Stimulated activated CD8-positive, alpha-beta memory T cell treated with anti-CD3 and anti-CD28 coated beads, Interleukin-4, amount 100 ng/mL, for 48 hours (primary cell): ENCODE data around the gene NALCN.

Experiments used
- DNase-seq: peaks from one replicate; pipeline ENCODE4 v3.0.0-alpha.2; 2020

The NALCN gene

GRCh38 chr13:101412076-101412475 is 4.2 kb downstream of the NALCN start:
- no peak for DNase-seq

GRCh38 chr13:101408992-101409656 is 7.2 kb downstream of the NALCN start:
- DNase-seq = no peak

GRCh38 chr13:101408154-101408553 is 8.2 kb downstream of the NALCN start:
- no peak for DNase-seq

- DNase-seq = no peak
These were observed 9.5 kb downstream of the NALCN start for GRCh38 chr13:101406791-101407190.

- DNase-seq = no peak
These were observed 15.1 kb downstream of the NALCN start for GRCh38 chr13:101401196-101401595.

- DNase-seq = no peak
These were observed 16.9 kb downstream of the NALCN start for GRCh38 chr13:101399365-101399764.

GRCh38 chr13:101398920-101399319 is 17.4 kb downstream of the NALCN start:
- no peak for DNase-seq

GRCh38 chr13:101398191-101398590 is 18.1 kb downstream of the NALCN start:
- DNase-seq = no peak

GRCh38 chr13:101397742-101398141 is 18.6 kb downstream of the NALCN start:
- no peak for DNase-seq

GRCh38 chr13:101394605-101395004 is 21.7 kb downstream of the NALCN start:
- no peak for DNase-seq

GRCh38 chr13:101393140-101393539 is 23.2 kb downstream of the NALCN start:
- DNase-seq = no peak

- DNase-seq = no peak
These were observed 25.8 kb downstream of the NALCN start for GRCh38 chr13:101390461-101390860.

GRCh38 chr13:101384929-101385328 is 31.4 kb downstream of the NALCN start:
- no peak for DNase-seq

- no peak for DNase-seq
These were observed 32.7 kb downstream of the NALCN start for GRCh38 chr13:101383595-101383994.

- no peak for DNase-seq
These were observed 33.6 kb downstream of the NALCN start for GRCh38 chr13:101382701-101383100.

GRCh38 chr13:101382086-101382485 is 34.2 kb downstream of the NALCN start:
- no peak for DNase-seq

GRCh38 chr13:101360525-101360924 is 55.8 kb downstream of the NALCN start:
- no peak for DNase-seq

- DNase-seq = no peak
These were observed 61.4 kb downstream of the NALCN start for GRCh38 chr13:101354895-101355294.

GRCh38 chr13:101346942-101347728 is 69.2 kb downstream of the NALCN start:
- no peak for DNase-seq

GRCh38 chr13:101346161-101346560 is 70.1 kb downstream of the NALCN start:
- DNase-seq = no peak

GRCh38 chr13:101343128-101343787 is 73.0 kb downstream of the NALCN start:
- no peak for DNase-seq

GRCh38 chr13:101341464-101341863 is 74.8 kb downstream of the NALCN start:
- DNase-seq = no peak

GRCh38 chr13:101339202-101339601 is 77.1 kb downstream of the NALCN start:
- DNase-seq = no peak

GRCh38 chr13:101332583-101332982 is 83.7 kb downstream of the NALCN start:
- no peak for DNase-seq
